Stimulated activated naive CD4-positive, alpha-beta T cell treated with Interleukin-2 at 50 U/mL for 16 hours (primary cell): ENCODE data around the gene MASTL.

ENCODE experiments used
- DNase-seq: peaks from one replicate; lab custom pipeline; 2025; lab: John Stamatoyannopoulos, UW

The MASTL gene

GRCh38 chr10:27225642-27226257, 70.6 kb downstream of the MASTL start:
- DNase-seq = no peak

GRCh38 chr10:27230022-27230421, 74.9 kb downstream of the MASTL start:
- DNase-seq = no peak

- no peak for DNase-seq
Measured at GRCh38 chr10:27235706-27236105, 80.6 kb downstream of the MASTL start.
